GM13976 (cell line): ENCODE results near the gene SH3RF3.

Source experiments
- DNase-seq: peaks from one replicate; pipeline ENCODE4 v3.0.0; 2012; ENCODE audit warnings: low spot score
- CTCF ChIP-seq: IDR thresholded peaks from 2 replicates; pipeline ENCODE4 v1.5.1; 2012; ENCODE audit warnings: borderline replicate concordance, mild to moderate bottlenecking; ENCODE audit not compliant: insufficient read depth; ENCODE audit errors: extremely low read depth, missing control alignments, control extremely low read depth
- in situ Hi-C: fragments of 300-500 bp; cut with MboI; formaldehyde crosslinking; loops from one replicate; pipeline ENCODE4 v1.12.0; 2022; ENCODE audit warnings: low sequenced_read_pairs, mixed read lengths, inconsistent platforms; ENCODE audit not compliant: unreplicated experiment

Gene SH3RF3

GRCh38 chr2:109268916-109269315, 139.9 kb downstream of the SH3RF3 start:
- no peak for DNase-seq
- no peak for TF ChIP-seq CTCF
- in situ Hi-C loops, result no loop called here

- no peak for TF ChIP-seq CTCF
- no peak for DNase-seq
- in situ Hi-C loops, result no loop called here
These were observed 140.9 kb downstream of the SH3RF3 start for GRCh38 chr2:109269706-109270504.

- no peak for DNase-seq
- in situ Hi-C loops, result no loop called here
- TF ChIP-seq CTCF, result no peak
These were observed 141.7 kb downstream of the SH3RF3 start for GRCh38 chr2:109270505-109271312.

GRCh38 chr2:109271920-109272319, 142.9 kb downstream of the SH3RF3 start:
- in situ Hi-C loops, result no loop called here
- no peak for TF ChIP-seq CTCF
- DNase-seq, result no peak

GRCh38 chr2:109272461-109272860, 143.5 kb downstream of the SH3RF3 start:
- no peak for TF ChIP-seq CTCF
- DNase-seq, result no peak
- in situ Hi-C loops, result no loop called here

- DNase-seq, result no peak
- in situ Hi-C loops, result no loop called here
- TF ChIP-seq CTCF, result no peak
These were observed 146.4 kb downstream of the SH3RF3 start for GRCh38 chr2:109275120-109276012.
